T47D (cell line): Measurements from ENCODE around the gene TTYH3.
"Not testable (repeated sequence)": the region's sequence is repeated elsewhere in the genome, so short reads cannot be mapped to it uniquely, and the experiment has no call there.

Experiments
- DNase-seq, 2 experiments: peaks; one replicate each; pipeline versions ENCODE4 v3.0.0 to v3.0.0-alpha.2; 2011 to 2012; ENCODE audit warnings: low read depth in 1 of 2, low spot score in 1 of 2
- JUND ChIP-seq: IDR thresholded peaks from 2 replicates; pipeline ENCODE4 v1.6.1; 2012; ENCODE audit warnings: low read depth
- in situ Hi-C: cut with HindIII; loops from 2 replicates; pipeline ENCODE4 v1.10.0; 2016; ENCODE audit warnings: low sequenced_read_pairs, low pct_unique_long_range_greater_than_20kb

Gene TTYH3

DNA sequence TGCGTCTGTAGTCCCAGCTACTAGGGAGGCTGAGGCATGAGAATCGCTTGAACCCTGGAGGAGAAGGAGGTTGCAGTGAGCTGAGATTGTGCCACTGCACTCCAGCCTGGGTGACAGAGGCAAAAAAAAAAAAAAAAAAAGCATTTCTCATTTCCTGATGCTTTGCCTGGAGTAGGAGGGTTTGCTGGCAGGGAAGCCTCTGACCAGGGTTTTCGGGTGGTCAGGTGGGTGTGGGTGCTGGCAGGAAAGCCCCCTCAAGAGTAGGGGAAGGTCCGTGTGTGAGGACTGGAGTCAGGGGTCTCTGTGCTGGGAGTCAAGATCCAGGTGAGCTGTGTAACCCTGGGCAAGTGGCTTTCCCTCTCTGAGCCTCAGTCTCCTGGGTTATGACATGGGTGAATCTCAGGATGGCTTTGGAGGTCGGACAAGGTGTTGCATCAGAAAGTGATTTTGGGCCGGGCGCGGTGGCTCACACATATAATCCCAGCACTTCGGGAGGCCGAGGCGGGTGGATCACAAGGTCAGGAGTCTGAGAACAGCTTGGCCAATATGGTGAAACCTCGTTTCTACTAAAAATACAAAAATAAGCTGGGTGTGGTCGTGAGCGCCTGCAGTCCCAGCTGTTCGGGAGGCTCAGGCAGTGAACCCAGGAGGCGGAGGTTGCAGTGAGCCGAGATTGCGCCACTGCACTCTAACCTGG, 59.4 kb downstream of the TTYH3 start:
- TF ChIP-seq JUND: no peak
- no peak for DNase-seq
- in situ Hi-C loops: no loop called here

GRCh38 chr7:2691932-2692439, 60.2 kb downstream of the TTYH3 start:
- in situ Hi-C loops, DNase-seq: not testable (repeated sequence)

DNA sequence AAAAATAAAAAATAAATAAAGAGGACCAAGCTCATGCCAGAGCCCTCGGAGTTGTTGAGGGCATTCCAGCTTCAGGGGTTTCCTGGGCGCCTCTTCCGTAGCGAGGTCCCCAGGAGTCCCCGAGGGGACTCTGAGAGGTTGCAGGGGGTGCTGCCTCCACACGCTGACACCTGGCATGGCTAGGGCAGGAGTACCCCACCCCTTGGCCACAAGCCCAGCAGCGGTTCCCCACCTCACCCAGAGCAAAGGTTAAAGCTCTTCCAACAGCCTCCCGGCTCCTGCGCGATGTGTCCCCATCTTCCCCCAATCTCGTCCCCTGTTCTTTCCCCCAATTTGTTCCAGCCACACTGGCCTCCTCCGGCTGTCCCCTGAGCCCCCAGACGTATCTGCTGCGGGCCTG, 60.8 kb downstream of the TTYH3 start:
- no peak for TF ChIP-seq JUND
- in situ Hi-C loops: no loop called here
- no peak for DNase-seq

DNA sequence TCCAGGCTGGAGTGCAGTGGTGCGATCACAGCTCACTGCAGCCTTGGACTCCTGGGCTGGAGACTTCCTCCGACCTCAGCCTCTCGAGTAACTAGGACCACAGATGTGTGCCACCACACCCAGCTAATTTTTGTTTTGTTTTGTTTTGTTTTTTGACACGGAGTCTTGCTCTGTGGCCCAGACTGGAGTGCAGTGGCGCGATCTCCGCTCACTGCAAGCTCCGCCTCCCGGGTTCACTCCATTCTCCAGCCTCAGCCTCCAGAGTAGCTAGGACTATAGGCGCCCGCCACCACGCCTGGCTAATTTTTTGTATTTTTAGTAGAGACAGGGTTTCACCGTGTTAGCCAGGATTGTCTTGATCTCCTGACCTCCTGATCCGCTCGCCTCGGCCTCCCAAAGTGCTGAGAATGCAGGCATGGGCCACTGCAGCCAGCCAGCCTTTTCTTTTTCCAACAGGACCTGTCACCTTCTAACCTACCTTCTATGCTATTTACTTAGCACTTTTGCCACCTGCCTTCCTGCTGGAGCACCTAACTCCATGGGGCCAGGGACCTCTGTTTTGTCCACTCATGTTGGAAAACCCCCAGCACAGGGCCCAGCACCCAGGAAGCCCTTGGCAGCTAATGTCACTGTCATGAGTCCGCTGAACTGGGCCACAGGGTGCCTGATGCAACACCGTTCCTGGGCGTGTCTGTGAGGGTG, 61.8 kb downstream of the TTYH3 start:
- in situ Hi-C loops: not testable (repeated sequence)

GRCh38 chr7:2694122-2694436, 62.3 kb downstream of the TTYH3 start:
- DNase-seq, in situ Hi-C loops: not testable (repeated sequence)

More for the DNA sequence above, 61.8 kb downstream of the TTYH3 start:
- DNase-seq: not testable (repeated sequence)

GRCh38 chr7:2698581-2699288, 66.9 kb downstream of the TTYH3 start:
- in situ Hi-C loops: no loop called here
- no peak for DNase-seq
- TF ChIP-seq JUND: no peak

GRCh38 chr7:2699289-2699620, 67.5 kb downstream of the TTYH3 start:
- TF ChIP-seq JUND: no peak
- in situ Hi-C loops: no loop called here
- no peak for DNase-seq

DNA sequence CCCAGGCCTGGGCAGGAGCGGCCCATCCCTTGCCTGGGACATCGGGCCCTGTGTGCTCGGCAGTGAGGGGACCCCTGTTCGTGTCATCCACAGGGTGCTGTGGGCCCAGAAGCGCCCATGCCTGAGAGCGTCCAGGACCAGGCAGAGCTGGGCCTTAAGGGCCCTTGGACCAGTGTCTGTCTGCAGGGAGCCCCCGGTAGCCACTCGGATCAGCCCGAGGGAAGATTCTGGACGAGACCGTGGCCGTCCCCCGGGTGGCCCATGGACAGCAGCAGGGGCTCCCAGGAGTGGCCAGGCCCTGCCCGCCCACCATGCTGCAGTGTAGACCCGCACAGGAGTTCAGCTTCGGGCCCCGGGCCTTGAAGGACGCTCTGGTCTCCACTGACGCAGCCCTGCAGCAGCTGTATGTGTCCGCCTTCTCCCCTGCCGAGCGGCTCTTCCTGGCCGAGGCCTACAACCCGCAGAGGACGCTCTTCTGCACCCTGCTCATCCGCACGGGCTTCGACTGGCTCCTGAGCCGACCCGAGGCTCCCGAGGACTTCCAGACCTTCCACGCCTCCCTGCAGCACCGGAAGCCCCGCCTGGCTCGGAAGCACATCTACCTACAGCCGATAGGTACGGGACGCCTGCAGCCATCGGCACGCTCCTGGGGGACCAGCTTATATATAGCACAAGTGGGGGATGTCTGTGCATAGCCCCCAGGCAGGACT, 68.5 kb downstream of the TTYH3 start:
- in situ Hi-C loops: no loop called here
- no peak for DNase-seq
- TF ChIP-seq JUND: no peak

GRCh38 chr7:2701424-2701823, 69.6 kb downstream of the TTYH3 start:
- no peak for DNase-seq
- in situ Hi-C loops: no loop called here
- TF ChIP-seq JUND: no peak

DNA sequence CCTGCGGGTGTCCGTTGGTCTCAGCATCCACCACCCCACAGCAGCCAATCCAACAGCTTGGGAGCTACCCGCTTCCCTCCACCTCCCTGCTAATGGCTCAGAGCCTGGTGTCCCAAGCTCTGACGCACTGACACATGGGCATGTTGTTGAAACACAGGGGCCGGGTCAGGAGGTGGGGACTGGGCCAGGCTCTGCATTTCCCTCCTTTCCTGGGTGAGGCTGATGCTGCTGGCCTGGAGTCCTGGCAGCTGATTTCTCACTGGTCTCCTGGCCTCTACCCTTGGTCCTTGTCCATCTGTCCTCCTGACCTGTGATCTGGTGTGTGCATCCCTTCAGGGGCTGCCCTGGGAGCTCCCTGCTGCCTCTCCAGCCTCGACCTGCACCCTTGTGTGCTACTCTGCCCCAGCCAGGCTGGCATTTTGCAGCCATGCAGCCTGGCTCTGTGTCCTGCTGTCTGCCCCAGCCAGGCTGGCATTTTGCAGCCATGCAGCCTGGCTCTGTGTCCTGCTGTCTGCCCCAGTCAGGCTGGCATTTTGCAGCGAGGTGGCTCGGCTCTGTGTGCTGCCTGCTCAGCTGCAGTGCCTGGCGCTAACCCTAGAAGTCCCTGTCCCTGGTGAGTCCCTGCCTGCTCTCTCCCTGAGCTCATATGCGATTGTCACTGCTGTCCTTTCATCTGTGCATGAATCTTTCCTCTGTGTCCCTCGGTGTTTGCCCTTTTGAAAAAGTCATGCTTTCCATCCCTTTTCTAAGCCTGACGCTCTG, 70.2 kb downstream of the TTYH3 start:
- no peak for DNase-seq
- TF ChIP-seq JUND: no peak
- in situ Hi-C loops: no loop called here

GRCh38 chr7:2702594-2702957, 70.8 kb downstream of the TTYH3 start:
- no peak for TF ChIP-seq JUND
- in situ Hi-C loops: no loop called here
- no peak for DNase-seq

- in situ Hi-C loops: no loop called here
- TF ChIP-seq JUND: no peak
- DNase-seq: no peak
Observed at GRCh38 chr7:2705371-2706096, 73.7 kb downstream of the TTYH3 start.
